Ectodermal cell (in vitro differentiated cells): Measurements from ENCODE around the gene UPK1A.

Experiments
- H3K27ac ChIP-seq: 2 replicates; pipeline ENCODE4 v1.7.0; 2013; ENCODE audit warnings: mild to moderate bottlenecking, low read depth, low read length; ENCODE audit not compliant: insufficient read depth, poor library complexity, severe bottlenecking
- H3K27me3 ChIP-seq: 2 replicates; pipeline ENCODE4 v1.7.0; 2013; ENCODE audit warnings: mild to moderate bottlenecking, low read length; ENCODE audit not compliant: insufficient read depth, control insufficient read depth, poor library complexity, severe bottlenecking
- H3K36me3 ChIP-seq: one replicate; pipeline ENCODE4 v1.7.0; 2013; ENCODE audit warnings: low read length; ENCODE audit not compliant: control insufficient read depth, insufficient read depth
- H3K4me1 ChIP-seq: one replicate; pipeline ENCODE4 v1.7.0; 2013; ENCODE audit warnings: low read length; ENCODE audit not compliant: control insufficient read depth, insufficient read depth
- H3K4me3 ChIP-seq: 2 replicates; pipeline ENCODE4 v1.7.0; 2013; ENCODE audit warnings: low read depth, low read length, control low read depth; ENCODE audit not compliant: insufficient read depth
- H3K9me3 ChIP-seq: 2 replicates; pipeline ENCODE4 v1.7.0; 2013; ENCODE audit warnings: mild to moderate bottlenecking, low read length, moderate library complexity; ENCODE audit not compliant: control insufficient read depth
- WGBS, 2 experiments: methylation state at CpG; one replicate each; pipeline ENCODE4 v1.1.7; 2013; ENCODE audit warnings: missing lambda C conversion rate in 2 of 2; 5-methylcytosine and 5-hydroxymethylcytosine counted together

The UPK1A gene

GRCh38 chr19:35633727-35634440 lies 32.4 kb upstream of the UPK1A start:
- peaks cover 25% of the 10 kb centered on the region for H3K36me3 ChIP-seq
- no peak overlapping the region for H3K27ac ChIP-seq
- H3K27me3 ChIP-seq, result no peaks in the 10 kb centered on the region
- no peak overlapping the region for H3K4me3 ChIP-seq
- peaks cover under 1% of the 10 kb centered on the region for H3K4me1 ChIP-seq
- no peaks in the 10 kb centered on the region for H3K9me3 ChIP-seq
- WGBS, 2 experiments, result 95 to 97% methylated on average over 29 of the region's 29 CpGs

- Histone ChIP-seq H3K4me1 (peaks cover 14% of the 10 kb centered on the region), H3K9me3 (no peaks in the 10 kb centered on the region), H3K4me3 (no peak overlapping the region), H3K27ac (no peak overlapping the region), H3K27me3 (no peaks in the 10 kb centered on the region), H3K36me3 (peaks cover 14% of the 10 kb centered on the region)
- 94 to 98% methylated on average over 3 of the region's 3 CpGs for WGBS, 2 experiments
Observed at GRCh38 chr19:35636651-35637050, 29.7 kb upstream of the UPK1A start.

GRCh38 chr19:35637165-35637564 lies 29.2 kb upstream of the UPK1A start:
- H3K9me3 ChIP-seq, result no peaks in the 10 kb centered on the region
- no peaks in the 10 kb centered on the region for H3K27me3 ChIP-seq
- peaks cover 19% of the 10 kb centered on the region for H3K4me1 ChIP-seq
- no peak overlapping the region for H3K27ac ChIP-seq
- H3K4me3 ChIP-seq, result no peak overlapping the region
- peaks cover 14% of the 10 kb centered on the region for H3K36me3 ChIP-seq
- WGBS, 2 experiments, result 96% methylated on average over 25 of the region's 25 CpGs

- peak overlapping the region; percentile 50 for H3K27ac ChIP-seq
- H3K4me1 ChIP-seq, result peaks cover 27% of the 10 kb centered on the region
- H3K27me3 ChIP-seq, result no peaks in the 10 kb centered on the region
- 72 to 74% methylated on average over 6 of the region's 6 CpGs for WGBS, 2 experiments
- no peak overlapping the region for H3K4me3 ChIP-seq
- peaks cover 8% of the 10 kb centered on the region for H3K36me3 ChIP-seq
- H3K9me3 ChIP-seq, result no peaks in the 10 kb centered on the region
Observed at GRCh38 chr19:35639321-35639639, 27.0 kb upstream of the UPK1A start.

- WGBS, 2 experiments, result 97 to 99% methylated on average over 7 to 8 of the region's 8 CpGs
Observed at GRCh38 chr19:35639863-35640262, 26.5 kb upstream of the UPK1A start.

GRCh38 chr19:35641515-35642151 lies 24.7 kb upstream of the UPK1A start, which contains the start of gene ETV2:
TSS of gene ETV2 (plus strand) at chr19:35641745. CDS start at chr19:35642461, 716 bp downstream.
- Histone ChIP-seq H3K9me3 (no peaks in the 10 kb centered on the region), H3K4me1 (peaks cover 33% of the 10 kb centered on the region), H3K27me3 (peaks cover 4% of the 10 kb centered on the region), H3K27ac (no peak within 1 kb of the TSS), H3K4me3 (no peak within 1 kb of the TSS), H3K36me3 (peaks cover 8% of the 10 kb centered on the region)
- WGBS, 2 experiments, result 31 to 33% methylated on average over 27 to 28 of the region's 28 CpGs

More at GRCh38 chr19:35639863-35640262, 26.5 kb upstream of the UPK1A start:
- Histone ChIP-seq H3K27me3 (no peaks in the 10 kb centered on the region), H3K4me1 (peaks cover 27% of the 10 kb centered on the region), H3K36me3 (peaks cover 8% of the 10 kb centered on the region), H3K4me3 (no peak overlapping the region), H3K27ac (no peak overlapping the region), H3K9me3 (no peaks in the 10 kb centered on the region)

- Histone ChIP-seq H3K4me1 (peaks cover 33% of the 10 kb centered on the region), H3K4me3 (no peak overlapping the region), H3K9me3 (no peaks in the 10 kb centered on the region), H3K36me3 (peaks cover 6% of the 10 kb centered on the region), H3K27me3 (peaks cover 5% of the 10 kb centered on the region), H3K27ac (no peak overlapping the region)
- WGBS, 2 experiments, result 86% methylated on average over 10 of the region's 10 CpGs
Observed at GRCh38 chr19:35642312-35642711, 24.0 kb upstream of the UPK1A start.

GRCh38 chr19:35642798-35643254 lies 23.5 kb upstream of the UPK1A start:
- Histone ChIP-seq H3K4me1 (peaks cover 33% of the 10 kb centered on the region), H3K27me3 (peaks cover 5% of the 10 kb centered on the region), H3K4me3 (peak overlapping the region; percentile 48), H3K9me3 (no peaks in the 10 kb centered on the region), H3K27ac (no peak overlapping the region), H3K36me3 (peaks cover 1% of the 10 kb centered on the region)
- 59 to 65% methylated on average over 15 of the region's 15 CpGs for WGBS, 2 experiments

GRCh38 chr19:35643255-35644205 lies 22.8 kb upstream of the UPK1A start:
- Histone ChIP-seq H3K36me3 (no peaks in the 10 kb centered on the region), H3K9me3 (no peaks in the 10 kb centered on the region), H3K27me3 (peaks cover 5% of the 10 kb centered on the region), H3K4me3 (peak overlapping the region; percentile 48), H3K4me1 (peaks cover 33% of the 10 kb centered on the region), H3K27ac (peak overlapping the region; percentile 79)
- 1% methylated on average over 69 of the region's 69 CpGs for WGBS, 2 experiments
